IPS-NIHi7 (cell line): ENCODE measurements around the gene NAIF1.
"Not testable (repeated sequence)": the region's sequence is repeated elsewhere in the genome, so short reads cannot be mapped to it uniquely, and the experiment has no call there.

ENCODE experiments used
- DNase-seq: peaks from one replicate; pipeline ENCODE4 v3.0.0; 2012; ENCODE audit warnings: mixed read lengths; ENCODE audit errors: extremely low spot score

Gene NAIF1

GRCh38 chr9:128066713-128067644 lies at the start of gene NAIF1:
NAIF1 (minus strand) TSS chr9:128067320; CDS start chr9:128067101, 219 bp downstream.
- peak; percentile 96 for DNase-seq

- no peak for DNase-seq
These were observed 49.3 kb upstream of the NAIF1 start for GRCh38 chr9:128116104-128117083.

DNA sequence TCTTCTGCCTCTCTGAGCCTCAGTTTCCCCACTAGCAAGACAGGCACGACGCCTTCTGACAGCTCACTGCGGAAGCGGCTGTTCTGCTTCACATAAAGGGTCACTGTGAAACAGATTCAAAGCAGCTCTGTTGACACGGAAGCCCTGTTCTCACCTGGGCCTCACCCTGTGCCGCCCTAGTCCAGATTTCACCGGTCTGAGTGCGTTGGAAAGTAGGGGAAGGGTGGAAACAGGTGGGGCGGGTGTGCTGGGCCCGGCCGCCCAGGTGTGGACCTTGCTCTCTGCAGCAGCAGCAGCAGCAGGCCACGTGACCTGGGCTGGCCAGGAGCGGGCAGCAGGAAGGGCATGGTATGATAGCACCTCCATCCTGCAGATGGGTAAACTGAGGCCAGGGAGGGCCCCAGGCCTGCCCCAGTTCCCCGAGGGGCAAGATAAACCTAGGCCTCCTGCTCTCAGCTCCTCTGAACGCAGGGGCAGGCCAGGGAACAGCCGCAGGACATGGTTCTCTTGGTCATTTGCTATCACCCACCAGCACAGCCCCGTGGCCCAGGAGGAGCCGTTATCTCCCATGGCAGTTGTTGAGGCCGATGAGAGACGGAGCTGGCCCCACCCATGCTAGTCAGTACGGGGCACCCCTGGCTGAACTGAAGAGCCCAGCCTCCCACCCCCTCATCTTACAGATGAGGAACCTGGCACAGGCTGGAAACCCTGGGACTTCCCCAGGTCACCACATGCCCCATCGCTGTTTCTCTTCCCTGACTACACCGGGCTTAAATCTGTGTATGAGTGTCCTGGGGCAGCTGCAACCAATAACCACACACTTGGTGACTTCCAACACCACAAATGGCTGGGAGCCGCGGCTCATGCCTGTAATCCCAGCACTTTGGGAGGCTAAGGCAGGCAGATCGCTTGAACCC lies 48.3 kb upstream of the NAIF1 start:
- DNase-seq = no peak

- no peak for DNase-seq
These were observed 47.4 kb upstream of the NAIF1 start for GRCh38 chr9:128114326-128115186.

DNA sequence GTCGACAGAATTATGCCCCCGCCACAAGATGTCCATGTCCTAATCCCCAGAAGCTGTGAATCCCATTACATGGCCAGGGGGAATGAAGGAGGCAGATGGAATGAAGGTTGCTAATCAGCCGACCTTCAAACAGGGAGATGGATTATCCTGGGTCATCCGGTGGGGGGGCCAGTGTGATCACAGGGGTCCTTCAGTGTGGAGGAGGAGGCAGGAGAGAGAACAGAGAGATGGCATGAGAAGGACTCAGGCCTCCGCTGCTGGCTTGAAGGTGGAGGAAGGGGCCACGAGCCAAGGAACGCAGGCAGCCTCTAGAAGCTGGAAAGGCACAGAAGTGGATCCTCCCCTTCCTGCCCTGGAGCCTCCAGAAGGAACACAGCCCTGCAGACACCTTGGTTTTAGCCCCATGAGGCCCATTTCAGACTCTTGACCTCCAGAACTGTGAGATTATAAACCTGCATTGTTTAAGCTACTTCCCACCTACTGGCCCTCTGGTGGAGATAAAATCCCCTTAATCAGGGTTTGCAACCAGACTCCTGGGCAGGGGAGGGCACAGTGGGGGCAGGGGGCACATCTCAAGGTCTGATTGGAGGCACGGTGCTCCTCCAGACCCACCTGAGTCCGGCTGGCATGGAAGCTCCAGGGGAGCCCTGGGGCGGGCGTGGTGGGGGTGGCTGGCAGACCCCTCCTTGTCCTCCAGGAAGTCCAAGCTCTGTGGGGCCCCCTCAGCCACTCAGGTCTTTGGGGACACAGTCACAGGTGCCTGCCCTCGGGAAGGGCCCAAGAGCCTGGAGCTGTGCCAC lies 46.6 kb upstream of the NAIF1 start:
- no peak for DNase-seq

- DNase-seq = not testable (repeated sequence)
These were observed 44.6 kb upstream of the NAIF1 start for GRCh38 chr9:128111726-128112125.

- no peak for DNase-seq
These were observed 42.1 kb upstream of the NAIF1 start for GRCh38 chr9:128109050-128109709.

- DNase-seq = no peak
These were observed 41.3 kb upstream of the NAIF1 start for GRCh38 chr9:128108269-128109049.

- DNase-seq = no peak
These were observed 40.5 kb upstream of the NAIF1 start for GRCh38 chr9:128107468-128108268.

DNA sequence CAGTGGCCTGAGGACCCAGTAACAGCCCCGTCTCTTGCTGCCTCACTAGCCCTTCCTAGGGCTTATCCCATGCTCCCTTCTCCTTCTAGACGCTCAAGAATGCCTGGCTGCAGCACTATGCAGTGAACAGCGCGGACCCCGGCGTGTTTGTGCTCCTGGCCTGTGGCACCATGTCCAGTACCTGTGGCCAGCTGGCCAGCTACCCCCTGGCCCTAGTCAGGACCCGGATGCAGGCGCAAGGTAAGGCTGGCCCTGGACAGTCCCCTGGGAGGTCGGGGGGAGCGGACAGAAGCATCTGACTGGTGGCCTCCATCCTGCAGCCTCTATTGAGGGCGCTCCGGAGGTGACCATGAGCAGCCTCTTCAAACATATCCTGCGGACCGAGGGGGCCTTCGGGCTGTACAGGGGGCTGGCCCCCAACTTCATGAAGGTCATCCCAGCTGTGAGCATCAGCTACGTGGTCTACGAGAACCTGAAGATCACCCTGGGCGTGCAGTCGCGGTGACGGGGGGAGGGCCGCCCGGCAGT lies 39.9 kb upstream of the NAIF1 start:
- no peak for DNase-seq

- DNase-seq = no peak
These were observed 39.2 kb upstream of the NAIF1 start for GRCh38 chr9:128106181-128106939.

- DNase-seq = no peak
These were observed 38.5 kb upstream of the NAIF1 start for GRCh38 chr9:128105538-128106175.

- DNase-seq = no peak
These were observed 37.1 kb upstream of the NAIF1 start for GRCh38 chr9:128104171-128104618.

GRCh38 chr9:128103589-128103962 lies 36.5 kb upstream of the NAIF1 start:
- DNase-seq = no peak

DNA sequence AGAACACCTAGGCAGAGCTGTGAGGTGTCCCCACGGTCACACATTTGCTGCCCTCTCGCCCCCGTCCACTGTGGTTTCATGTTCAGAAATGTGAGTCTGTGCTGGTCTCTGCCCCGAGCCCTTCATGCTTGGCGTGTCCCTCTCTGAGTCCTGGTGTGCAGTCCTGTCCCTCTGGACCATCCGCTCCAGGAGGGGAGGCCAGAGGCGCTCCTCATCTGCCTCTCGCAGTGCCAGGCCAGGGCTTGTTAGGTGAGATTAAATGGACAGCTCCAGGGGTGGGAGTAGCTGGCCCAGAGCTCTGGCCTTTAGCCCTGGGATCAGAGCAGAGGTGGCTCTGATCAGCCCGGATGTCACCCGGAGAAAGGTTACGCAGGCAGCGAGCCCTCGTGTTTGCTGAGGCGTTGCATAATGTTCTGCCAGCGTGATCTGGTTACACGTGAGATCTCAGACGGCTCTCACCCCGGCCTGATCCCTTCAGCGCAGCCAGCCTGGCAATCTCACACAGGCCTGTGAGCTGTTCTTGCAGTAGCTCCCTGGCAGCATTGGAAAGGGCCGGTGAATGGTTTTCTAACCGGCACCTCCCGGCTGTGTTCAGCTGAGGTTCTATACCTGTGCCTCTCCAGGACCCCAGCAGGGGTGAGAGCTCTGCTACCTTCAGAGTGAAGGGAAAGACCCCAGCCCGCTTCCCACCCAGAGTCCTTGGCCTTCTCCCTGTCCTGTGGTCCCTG lies 35.9 kb upstream of the NAIF1 start:
- no peak for DNase-seq
